CD4-positive, CD25-positive, alpha-beta regulatory T cell (primary cell): ENCODE measurements around the gene B3GALT5. TPM values are rescaled to one million over a fixed set of nuclear protein-coding genes. Genes with fewer than 3 reads are reported as not detected.

ENCODE experiments used
- ATAC-seq, 2 donors: fragments of 150-1000 bp; cut with Tn5 transposase; one replicate each; pipeline ENCODE4 v1.10.0; 2021; ENCODE audit warnings: low read depth in 2 of 2, moderate number of reproducible peaks in 2 of 2, moderate library complexity in 1 of 2
- DNase-seq, 3 donors: peaks; one replicate each; pipeline versions ENCODE4 v3.0.0 to v3.0.0-alpha.2; 2012 to 2022; ENCODE audit warnings: mixed read lengths in 1 of 3
- H3K27ac ChIP-seq: one replicate; pipeline ENCODE4 v1.7.0; 2013; ENCODE audit warnings: mild to moderate bottlenecking, low read length; ENCODE audit not compliant: insufficient read depth, poor library complexity, severe bottlenecking
- H3K27me3 ChIP-seq: one replicate; pipeline ENCODE4 v1.7.0; 2013; ENCODE audit warnings: low read length; ENCODE audit not compliant: control insufficient read depth, insufficient read depth
- H3K36me3 ChIP-seq: one replicate; pipeline ENCODE4 v1.7.0; 2013; ENCODE audit warnings: mild to moderate bottlenecking, low read length, moderate library complexity; ENCODE audit not compliant: control insufficient read depth, insufficient read depth
- H3K4me1 ChIP-seq: 2 replicates; pipeline ENCODE4 v1.7.0; 2013; ENCODE audit warnings: mild to moderate bottlenecking, low read length; ENCODE audit not compliant: insufficient read depth, control insufficient read depth, poor library complexity, severe bottlenecking
- H3K4me3 ChIP-seq: one replicate; pipeline ENCODE4 v1.7.0; 2013; ENCODE audit warnings: low read depth, mild to moderate bottlenecking, low read length, moderate library complexity
- H3K9me3 ChIP-seq, 2 experiments: 1 replicate in 1 of 2; 2 replicates in 1 of 2; pipeline ENCODE4 v1.7.0; 2013; ENCODE audit warnings: low read length in 2 of 2, mild to moderate bottlenecking in 1 of 2, moderate library complexity in 1 of 2; ENCODE audit not compliant: control insufficient read depth in 2 of 2
- H3K27ac Mint-ChIP-seq, 3 donors: one replicate each; pipeline ENCODE4 v1.8.0; 2020 to 2022; ENCODE audit warnings: mild to moderate bottlenecking in 3 of 3, mixed read lengths in 3 of 3, moderate library complexity in 2 of 3
- H3K27me3 Mint-ChIP-seq: one replicate; pipeline ENCODE4 v1.8.0; 2022; ENCODE audit warnings: mild to moderate bottlenecking, mixed read lengths
- H3K36me3 Mint-ChIP-seq: one replicate; pipeline ENCODE4 v1.8.0; 2020; ENCODE audit warnings: mixed read lengths
- H3K4me1 Mint-ChIP-seq, 4 donors: one replicate each; pipeline ENCODE4 v1.8.0; 2020 to 2022; ENCODE audit warnings: mixed read lengths in 4 of 4, mild to moderate bottlenecking in 1 of 4
- H3K4me3 Mint-ChIP-seq, 4 donors: one replicate each; pipeline ENCODE4 v1.8.0; 2020 to 2022; ENCODE audit warnings: mild to moderate bottlenecking in 4 of 4, mixed read lengths in 4 of 4, moderate library complexity in 3 of 4
- H3K9me3 Mint-ChIP-seq, 7 donors: one replicate each; pipeline ENCODE4 v1.8.0; 2020 to 2022; ENCODE audit warnings: mixed read lengths in 7 of 7, mild to moderate bottlenecking in 3 of 7, moderate library complexity in 2 of 7
- polyA plus RNA-seq, 4 donors: library from polyadenylated mRNA; unstranded; fragments of 300-500 nt; fragmentation: Illumina TruSeq; gene quantifications; one replicate each; pipeline ENCODE4 v1.2.3, GENCODE V29; 2021
- total RNA-seq: library from RNA; stranded (reverse); gene quantifications from one replicate; pipeline ENCODE4 v1.2.3, GENCODE V29; 2022

Gene B3GALT5
- total and polyA plus RNA-seq, 5 donors from 2014 or later: not detected

GRCh38 chr21:39630827-39631226 lies 18.1 kb downstream of the B3GALT5 start:
- Histone ChIP-seq H3K9me3 (no peaks in the 10 kb centered on the region), H3K4me1 (no peaks in the 10 kb centered on the region), H3K27me3 (no peaks in the 10 kb centered on the region), H3K27ac (no peak overlapping the region), H3K36me3 (no peaks in the 10 kb centered on the region), H3K4me3 (no peak overlapping the region)
- Mint-ChIP-seq H3K27me3 (peaks cover 2% of the 10 kb centered on the region), H3K9me3 (peaks cover 0 to 6% (median 1%) of the 10 kb centered on the region in 7 donors), H3K36me3 (no peaks in the 10 kb centered on the region), H3K4me1 (no peaks in the 10 kb centered on the region), H3K27ac (no peak overlapping the region), H3K4me3 (no peak overlapping the region)
- DNase-seq (no peak), ATAC-seq (no peak)

- DNase-seq (no peak), ATAC-seq (no peak)
- Mint-ChIP-seq H3K4me1 (no peaks in the 10 kb centered on the region), H3K36me3 (no peaks in the 10 kb centered on the region), H3K4me3 (no peak overlapping the region), H3K9me3 (peaks cover 0 to 2% (median 1%) of the 10 kb centered on the region in 7 donors), H3K27me3 (peaks cover 4% of the 10 kb centered on the region), H3K27ac (no peak overlapping the region)
- Histone ChIP-seq H3K4me1 (no peaks in the 10 kb centered on the region), H3K27ac (no peak overlapping the region), H3K27me3 (no peaks in the 10 kb centered on the region), H3K36me3 (no peaks in the 10 kb centered on the region), H3K4me3 (no peak overlapping the region), H3K9me3 (no peaks in the 10 kb centered on the region)
Observed at GRCh38 chr21:39631842-39632562, 19.3 kb downstream of the B3GALT5 start.

GRCh38 chr21:39632796-39633442 lies 20.2 kb downstream of the B3GALT5 start:
- Histone ChIP-seq H3K9me3 (no peaks in the 10 kb centered on the region), H3K27me3 (no peaks in the 10 kb centered on the region), H3K4me1 (no peaks in the 10 kb centered on the region), H3K4me3 (no peak overlapping the region), H3K27ac (no peak overlapping the region), H3K36me3 (no peaks in the 10 kb centered on the region)
- Mint-ChIP-seq H3K9me3 (peaks cover 0 to 3% (median 1%) of the 10 kb centered on the region in 7 donors), H3K27me3 (peaks cover 4% of the 10 kb centered on the region), H3K4me1 (no peaks in the 10 kb centered on the region), H3K4me3 (no peak overlapping the region), H3K27ac (no peak overlapping the region), H3K36me3 (no peaks in the 10 kb centered on the region)
- DNase-seq: no peak
- ATAC-seq: no peak

- H3K9me3 Mint-ChIP-seq: peaks cover 0 to 3% (median 0%) of the 10 kb centered on the region in 7 donors
Observed at GRCh38 chr21:39633770-39634181, 21.0 kb downstream of the B3GALT5 start.

GRCh38 chr21:39634507-39634906 lies 21.8 kb downstream of the B3GALT5 start:
- H3K36me3 Mint-ChIP-seq: no peaks in the 10 kb centered on the region
- Histone ChIP-seq H3K4me3 (no peak overlapping the region), H3K27ac (no peak overlapping the region), H3K27me3 (no peaks in the 10 kb centered on the region), H3K36me3 (no peaks in the 10 kb centered on the region), H3K9me3 (no peaks in the 10 kb centered on the region), H3K4me1 (no peaks in the 10 kb centered on the region)
- no peak for DNase-seq
- no peak overlapping the region for H3K4me3 Mint-ChIP-seq
- ATAC-seq: no peak
- no peak overlapping the region for H3K27ac Mint-ChIP-seq
- H3K4me1 Mint-ChIP-seq: no peaks in the 10 kb centered on the region
- H3K27me3 Mint-ChIP-seq: peaks cover 4% of the 10 kb centered on the region
- H3K9me3 Mint-ChIP-seq: peaks cover 0 to 3% (median 0%) of the 10 kb centered on the region in 7 donors

More at GRCh38 chr21:39633770-39634181, 21.0 kb downstream of the B3GALT5 start:
- Mint-ChIP-seq H3K27ac (no peak overlapping the region), H3K27me3 (peaks cover 4% of the 10 kb centered on the region), H3K36me3 (no peaks in the 10 kb centered on the region), H3K4me3 (no peak overlapping the region), H3K4me1 (no peaks in the 10 kb centered on the region)
- H3K4me3 ChIP-seq: no peak overlapping the region
- H3K36me3 ChIP-seq: no peaks in the 10 kb centered on the region
- no peaks in the 10 kb centered on the region for H3K4me1 ChIP-seq
- ATAC-seq (no peak), DNase-seq (no peak)
- no peaks in the 10 kb centered on the region for H3K9me3 ChIP-seq
- H3K27ac ChIP-seq: no peak overlapping the region
- H3K27me3 ChIP-seq: no peaks in the 10 kb centered on the region

GRCh38 chr21:39637197-39637970 lies 24.6 kb downstream of the B3GALT5 start:
- Mint-ChIP-seq H3K36me3 (no peaks in the 10 kb centered on the region), H3K4me3 (no peak overlapping the region), H3K27me3 (peaks cover 4% of the 10 kb centered on the region)

GRCh38 chr21:39637971-39638240 lies 25.2 kb downstream of the B3GALT5 start:
- Histone ChIP-seq H3K27ac (no peak overlapping the region), H3K9me3 (no peaks in the 10 kb centered on the region), H3K27me3 (no peaks in the 10 kb centered on the region), H3K4me3 (no peak overlapping the region), H3K4me1 (no peaks in the 10 kb centered on the region), H3K36me3 (no peaks in the 10 kb centered on the region)
- DNase-seq (no peak), ATAC-seq (no peak)
- no peaks in the 10 kb centered on the region for H3K36me3 Mint-ChIP-seq
- H3K27ac Mint-ChIP-seq: no peak overlapping the region
- no peak overlapping the region for H3K4me3 Mint-ChIP-seq
- H3K9me3 Mint-ChIP-seq: peaks cover 0 to 3% (median 0%) of the 10 kb centered on the region in 7 donors
- H3K27me3 Mint-ChIP-seq: peaks cover 4% of the 10 kb centered on the region
- H3K4me1 Mint-ChIP-seq: no peaks in the 10 kb centered on the region

More at GRCh38 chr21:39637197-39637970, 24.6 kb downstream of the B3GALT5 start:
- Histone ChIP-seq H3K36me3 (no peaks in the 10 kb centered on the region), H3K4me3 (no peak overlapping the region), H3K27ac (no peak overlapping the region), H3K4me1 (no peaks in the 10 kb centered on the region), H3K9me3 (no peaks in the 10 kb centered on the region), H3K27me3 (no peaks in the 10 kb centered on the region)
- no peak for ATAC-seq
- no peak overlapping the region for H3K27ac Mint-ChIP-seq
- no peak for DNase-seq
- H3K9me3 Mint-ChIP-seq: peaks cover 0 to 3% (median 0%) of the 10 kb centered on the region in 7 donors
- no peaks in the 10 kb centered on the region for H3K4me1 Mint-ChIP-seq
